SU-DHL-6 (cell line): ENCODE measurements around the gene DUSP22.

Source experiments
- H2AFZ ChIP-seq: fragments of 200-600 bp; sonication (generic); 2 replicates; pipeline ENCODE4 v1.6.1; 2014; ENCODE audit warnings: low read depth, mild to moderate bottlenecking, moderate library complexity, mixed read lengths, antibody characterized with exemption, low read length; ENCODE audit not compliant: severe bottlenecking
- H3F3A ChIP-seq: fragments of 200-600 bp; shearing (Covaris generic); 2 replicates; pipeline ENCODE4 v1.6.0; 2016; ENCODE audit warnings: antibody characterized with exemption, mild to moderate bottlenecking; ENCODE audit not compliant: insufficient read depth
- H3K27ac ChIP-seq: fragments of 200-600 bp; sonication (generic); 2 replicates; pipeline ENCODE4 v1.5.1; 2016; ENCODE audit warnings: low read depth, mild to moderate bottlenecking, low read length, moderate library complexity, mixed read lengths
- H3K27me3 ChIP-seq: fragments of 200-600 bp; sonication (generic), shearing (Covaris generic); 2 replicates; pipeline ENCODE4 v1.6.0; 2014; ENCODE audit warnings: mild to moderate bottlenecking, low read length
- H3K36me3 ChIP-seq: fragments of 200-600 bp; sonication (generic); 2 replicates; pipeline ENCODE4 v1.6.1; 2014; ENCODE audit warnings: mild to moderate bottlenecking, low read length, mixed read lengths
- H3K4me2 ChIP-seq: fragments of 300-600, 200-600 bp; shearing (Covaris generic), sonication (generic); 2 replicates; pipeline ENCODE4 v1.6.0; 2014; ENCODE audit warnings: low read length, low read depth, mild to moderate bottlenecking; ENCODE audit not compliant: poor library complexity, severe bottlenecking
- H3K4me3 ChIP-seq: fragments of 200-600 bp; sonication (generic); 2 replicates; pipeline ENCODE4 v1.5.1; 2014; ENCODE audit warnings: antibody characterized with exemption, low read length, mild to moderate bottlenecking, mixed read lengths; ENCODE audit not compliant: insufficient read depth, poor library complexity, severe bottlenecking
- H3K79me2 ChIP-seq: fragments of 200-600 bp; sonication (generic); 2 replicates; pipeline ENCODE4 v1.6.1; 2014; ENCODE audit warnings: mild to moderate bottlenecking, low read length, moderate library complexity; ENCODE audit not compliant: insufficient read depth
- H3K9ac ChIP-seq: fragments of 200-600 bp; sonication (generic); 2 replicates; pipeline ENCODE4 v1.7.0; 2014; ENCODE audit warnings: mild to moderate bottlenecking, low read length
- H3K9me2 ChIP-seq: fragments of 200-600 bp; sonication (generic); replicated peaks from 2 replicates; pipeline ENCODE4 v1.6.1; 2014; ENCODE audit warnings: low read length; ENCODE audit not compliant: insufficient read depth
- H3K9me3 ChIP-seq: fragments of 200-600 bp; sonication (generic); 2 replicates; pipeline ENCODE4 v1.6.1; 2014; ENCODE audit warnings: low read length, mixed read lengths; ENCODE audit not compliant: insufficient read depth
- H4K20me1 ChIP-seq: fragments of 200-600 bp; sonication (generic); 2 replicates; pipeline ENCODE4 v1.6.1; 2014; ENCODE audit warnings: low read depth, mild to moderate bottlenecking, antibody characterized with exemption, low read length, moderate library complexity, mixed read lengths
- EZH2phosphoT487 ChIP-seq: fragments of 200-600 bp; sonication (generic), shearing (Covaris generic); conservative IDR thresholded peaks from 2 replicates; pipeline ENCODE4 v1.6.1; 2018; ENCODE audit warnings: mild to moderate bottlenecking, antibody characterized with exemption, low read length, moderate library complexity, mixed read lengths
- TF ChIP-seq, protein P1 (sequence below): fragments of 200-600 bp; sonication (generic); IDR thresholded peaks from one replicate; pipeline ENCODE4 v1.5.1; 2017; ENCODE audit warnings: antibody characterized with exemption, mild to moderate bottlenecking, low read length, moderate library complexity; ENCODE audit not compliant: insufficient read depth, poor library complexity, severe bottlenecking

Gene DUSP22

DNA sequence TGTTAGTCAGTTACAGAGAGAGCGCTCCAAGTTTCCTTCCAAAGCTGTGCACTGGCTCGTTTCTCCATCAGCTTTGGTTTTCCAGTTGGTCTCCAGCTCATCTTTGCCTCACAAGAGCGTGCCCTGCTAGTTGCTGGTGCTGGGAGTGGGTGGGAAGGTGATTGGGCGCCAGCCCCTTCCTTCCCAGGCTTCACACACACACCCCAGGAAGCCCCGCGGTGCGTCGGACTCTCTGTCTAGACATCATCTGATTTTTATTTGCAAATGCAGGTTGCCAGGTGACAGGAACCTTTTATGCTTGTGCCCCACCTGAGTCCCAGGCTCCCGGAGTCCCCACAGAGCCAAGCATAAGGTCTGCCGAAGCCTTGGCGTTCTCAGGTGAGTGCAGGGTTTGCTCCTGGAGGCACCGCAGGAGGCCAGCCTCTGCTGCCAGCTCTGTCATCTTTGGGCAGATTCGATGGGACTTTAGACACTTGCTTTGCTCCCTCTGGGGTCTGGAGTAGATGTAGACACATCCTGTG, 106.3 kb downstream of the DUSP22 start:
- H3K36me3 ChIP-seq: peaks cover 12% of the 10 kb centered on the region
- no peaks in the 10 kb centered on the region for H4K20me1 ChIP-seq
- H3K27ac ChIP-seq: no peak overlapping the region
- no peaks in the 10 kb centered on the region for H3F3A ChIP-seq
- no peak overlapping the region for H3K4me2 ChIP-seq
- no peaks in the 10 kb centered on the region for H3K9me2 ChIP-seq
- H2AFZ ChIP-seq: no peak overlapping the region
- no peaks in the 10 kb centered on the region for H3K79me2 ChIP-seq
- H3K4me3 ChIP-seq: no peak overlapping the region
- TF ChIP-seq EZH2phosphoT487: no peak
- TF ChIP-seq, protein P1, sequence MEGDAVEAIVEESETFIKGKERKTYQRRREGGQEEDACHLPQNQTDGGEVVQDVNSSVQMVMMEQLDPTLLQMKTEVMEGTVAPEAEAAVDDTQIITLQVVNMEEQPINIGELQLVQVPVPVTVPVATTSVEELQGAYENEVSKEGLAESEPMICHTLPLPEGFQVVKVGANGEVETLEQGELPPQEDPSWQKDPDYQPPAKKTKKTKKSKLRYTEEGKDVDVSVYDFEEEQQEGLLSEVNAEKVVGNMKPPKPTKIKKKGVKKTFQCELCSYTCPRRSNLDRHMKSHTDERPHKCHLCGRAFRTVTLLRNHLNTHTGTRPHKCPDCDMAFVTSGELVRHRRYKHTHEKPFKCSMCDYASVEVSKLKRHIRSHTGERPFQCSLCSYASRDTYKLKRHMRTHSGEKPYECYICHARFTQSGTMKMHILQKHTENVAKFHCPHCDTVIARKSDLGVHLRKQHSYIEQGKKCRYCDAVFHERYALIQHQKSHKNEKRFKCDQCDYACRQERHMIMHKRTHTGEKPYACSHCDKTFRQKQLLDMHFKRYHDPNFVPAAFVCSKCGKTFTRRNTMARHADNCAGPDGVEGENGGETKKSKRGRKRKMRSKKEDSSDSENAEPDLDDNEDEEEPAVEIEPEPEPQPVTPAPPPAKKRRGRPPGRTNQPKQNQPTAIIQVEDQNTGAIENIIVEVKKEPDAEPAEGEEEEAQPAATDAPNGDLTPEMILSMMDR: no peak
- H3K27me3 ChIP-seq: no peaks in the 10 kb centered on the region
- no peaks in the 10 kb centered on the region for H3K9me3 ChIP-seq
- no peak overlapping the region for H3K9ac ChIP-seq

DNA sequence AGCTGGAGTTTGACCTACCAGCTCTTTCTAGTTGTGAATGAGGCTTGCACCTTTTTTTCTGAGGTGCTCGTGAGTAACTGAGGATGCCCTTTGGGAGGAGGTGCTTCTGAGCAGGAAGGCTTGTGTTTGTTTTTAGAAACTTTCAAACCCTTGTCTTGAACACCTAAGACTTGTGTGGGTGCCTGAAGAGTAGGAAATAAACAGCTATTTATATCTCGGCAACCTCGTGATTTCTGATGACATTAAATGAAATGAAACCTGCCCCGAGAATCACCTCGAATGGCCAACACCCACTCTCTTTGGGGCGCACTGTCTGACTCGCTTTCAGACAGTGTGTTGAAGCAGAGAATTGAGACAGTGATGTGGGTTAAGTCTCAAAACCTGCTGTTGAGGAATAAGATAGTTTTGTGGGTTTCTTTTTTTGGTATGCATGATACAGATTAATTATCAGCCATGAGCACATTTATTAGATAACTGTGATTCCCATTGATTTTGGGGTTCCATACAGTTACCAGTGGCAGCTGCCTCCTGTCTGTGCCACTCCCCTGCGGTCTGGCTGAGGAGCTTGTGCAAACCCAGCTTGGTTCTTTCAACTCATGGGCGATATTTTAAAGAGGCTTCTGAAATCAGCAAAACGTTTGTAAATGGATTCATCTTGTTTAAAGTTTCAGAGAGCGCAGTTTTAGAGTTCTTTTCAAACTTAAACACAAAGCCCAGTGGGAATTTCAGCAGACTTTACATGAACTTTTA, 107.7 kb downstream of the DUSP22 start:
- Histone ChIP-seq H2AFZ (no peak overlapping the region), H3K9me3 (no peaks in the 10 kb centered on the region), H3F3A (no peaks in the 10 kb centered on the region), H3K4me3 (no peak overlapping the region), H3K27me3 (no peaks in the 10 kb centered on the region), H3K9me2 (no peaks in the 10 kb centered on the region), H4K20me1 (no peaks in the 10 kb centered on the region), H3K4me2 (peak overlapping the region; percentile 5), H3K36me3 (peaks cover 12% of the 10 kb centered on the region), H3K9ac (no peak overlapping the region), H3K27ac (no peak overlapping the region), H3K79me2 (no peaks in the 10 kb centered on the region)
- TF ChIP-seq, protein P1: no peak
- no peak for TF ChIP-seq EZH2phosphoT487

DNA sequence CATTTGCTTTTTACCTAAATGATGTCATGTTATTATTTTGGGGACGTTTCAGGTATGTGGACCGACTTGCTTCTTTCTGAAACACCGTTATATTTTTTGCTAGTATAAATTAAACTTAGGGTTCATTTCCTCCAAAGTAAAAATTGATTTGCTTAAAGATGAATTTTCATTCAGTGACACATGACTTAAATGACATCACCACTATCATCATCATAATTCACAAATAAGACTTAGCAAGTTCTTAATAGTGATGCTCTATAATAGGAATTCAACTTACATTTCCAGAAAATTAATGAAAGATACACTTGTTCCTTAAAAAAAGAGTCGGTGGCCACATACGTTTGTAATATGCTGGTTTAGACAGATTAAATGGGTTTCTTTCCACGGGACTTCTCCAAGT, 108.5 kb downstream of the DUSP22 start:
- H3K4me2 ChIP-seq: no peak overlapping the region

More for the DNA sequence above, 108.5 kb downstream of the DUSP22 start:
- Histone ChIP-seq H2AFZ (no peak overlapping the region), H3K4me3 (no peak overlapping the region), H3K27me3 (no peaks in the 10 kb centered on the region), H3K79me2 (no peaks in the 10 kb centered on the region), H3K9me2 (no peaks in the 10 kb centered on the region), H3K9ac (no peak overlapping the region), H3K27ac (no peak overlapping the region), H3K36me3 (peaks cover 13% of the 10 kb centered on the region), H4K20me1 (no peaks in the 10 kb centered on the region), H3F3A (no peaks in the 10 kb centered on the region), H3K9me3 (no peaks in the 10 kb centered on the region)
- TF ChIP-seq, protein P1: no peak
- no peak for TF ChIP-seq EZH2phosphoT487
